Activated CD4-positive, alpha-beta T cell treated with anti-CD3 and anti-CD28 coated beads for 1 hour (primary cell): ENCODE results near the gene C17orf50.

Source experiments
- DNase-seq: peaks from one replicate; pipeline ENCODE4 v3.0.0-alpha.2; 2020

Gene C17orf50

GRCh38 chr17:35791681-35792350 is 31.1 kb downstream of the C17orf50 start:
- no peak for DNase-seq

- no peak for DNase-seq
Observed at GRCh38 chr17:35793257-35793656, 32.6 kb downstream of the C17orf50 start.

GRCh38 chr17:35795007-35795870 is 34.6 kb downstream of the C17orf50 start, which contains the start of gene MMP28:
Gene MMP28 (minus strand): TSS chr17:35795641. CDS start chr17:35795377, 264 bp downstream.
- DNase-seq, result no peak

GRCh38 chr17:35795871-35796265 is 35.2 kb downstream of the C17orf50 start:
- no peak for DNase-seq

GRCh38 chr17:35796942-35797341 is 36.3 kb downstream of the C17orf50 start:
- no peak for DNase-seq

GRCh38 chr17:35797370-35797769 is 36.7 kb downstream of the C17orf50 start:
- no peak for DNase-seq

GRCh38 chr17:35797918-35798317 is 37.2 kb downstream of the C17orf50 start:
- no peak for DNase-seq

GRCh38 chr17:35799942-35800341 is 39.3 kb downstream of the C17orf50 start:
- no peak for DNase-seq

GRCh38 chr17:35801583-35802224 is 41.0 kb downstream of the C17orf50 start:
- DNase-seq, result no peak

GRCh38 chr17:35804658-35805192 is 44.0 kb downstream of the C17orf50 start:
- DNase-seq, result peak; percentile 13

- no peak for DNase-seq
Observed at GRCh38 chr17:35807371-35808144, 46.9 kb downstream of the C17orf50 start.

- no peak for DNase-seq
Observed at GRCh38 chr17:35808240-35808961, 47.7 kb downstream of the C17orf50 start.

GRCh38 chr17:35808962-35809854 is 48.5 kb downstream of the C17orf50 start, which contains the start of gene TAF15:
Gene TAF15 (plus strand): TSS chr17:35809484. CDS start chr17:35809570, 86 bp downstream.
- peak; percentile 92 for DNase-seq

- no peak for DNase-seq
Observed at GRCh38 chr17:35809855-35810461, 49.3 kb downstream of the C17orf50 start.

GRCh38 chr17:35811759-35812158 is 51.1 kb downstream of the C17orf50 start:
- no peak for DNase-seq

GRCh38 chr17:35812456-35812855 is 51.8 kb downstream of the C17orf50 start:
- no peak for DNase-seq
